OCI-LY3 (cell line): ENCODE measurements around the gene ATP6V1G1.

Source experiments
- H2AFZ ChIP-seq: fragments of 200-600, 300-600 bp; shearing (Covaris generic); 2 replicates; pipeline ENCODE4 v1.6.0; 2014; ENCODE audit warnings: antibody characterized with exemption, low read depth, low read length
- H3K27ac ChIP-seq: fragments of 200-600, 300-600 bp; sonication (generic); 2 replicates; pipeline ENCODE4 v1.5.1; 2014; ENCODE audit warnings: mild to moderate bottlenecking, low read length, moderate library complexity, mixed read lengths
- H3K27me3 ChIP-seq: fragments of 200-600, 300-600 bp; sonication (generic); 2 replicates; pipeline ENCODE4 v1.6.1; 2014; ENCODE audit warnings: low read depth, low read length, mixed read lengths
- H3K36me3 ChIP-seq: fragments of 200-600, 300-600 bp; sonication (generic); replicated peaks from 2 replicates; pipeline ENCODE3; 2014; ENCODE audit warnings: low read depth, low read length, mixed read lengths
- H3K4me1 ChIP-seq: fragments of 300-600, 200-600 bp; sonication (generic); 2 replicates; pipeline ENCODE4 v1.6.1; 2014; ENCODE audit warnings: low read length, mixed read lengths
- H3K4me2 ChIP-seq: fragments of 200-600, 300-600 bp; sonication (generic); 2 replicates; pipeline ENCODE4 v1.6.1; 2014; ENCODE audit warnings: low read length, mixed read lengths
- H3K4me3 ChIP-seq: fragments of 300-600, 200-600 bp; sonication (generic); 2 replicates; pipeline ENCODE4 v1.5.1; 2014; ENCODE audit warnings: antibody characterized with exemption, mild to moderate bottlenecking, low read length, moderate library complexity
- H3K79me2 ChIP-seq: fragments of 300-600, 200-600 bp; shearing (Covaris generic); 2 replicates; pipeline ENCODE4 v1.6.1; 2014; ENCODE audit warnings: mild to moderate bottlenecking, low read length, mixed read lengths
- H3K9ac ChIP-seq: fragments of 300-600, 200-600 bp; shearing (Covaris generic); 2 replicates; pipeline ENCODE4 v1.6.0; 2014; ENCODE audit warnings: mild to moderate bottlenecking, low read length, moderate library complexity
- H3K9me3 ChIP-seq: fragments of 200-600, 300-600 bp; shearing (Covaris generic); 2 replicates; pipeline ENCODE4 v1.6.1; 2014; ENCODE audit warnings: low read length, mixed read lengths; ENCODE audit not compliant: insufficient read depth
- H4K20me1 ChIP-seq: fragments of 200-600, 300-600 bp; sonication (generic); 2 replicates; pipeline ENCODE4 v1.6.1; 2016; ENCODE audit warnings: low read length, mixed read lengths; ENCODE audit not compliant: insufficient read depth
- CTCF ChIP-seq: fragments of 200-600, 300-600 bp; sonication (generic); IDR thresholded peaks from 2 replicates; pipeline ENCODE4 v1.5.1; 2014; ENCODE audit warnings: antibody characterized with exemption, low read length, low read depth
- EZH2phosphoT487 ChIP-seq: fragments of 200-600 bp; shearing (Covaris generic); IDR thresholded peaks from 2 replicates; pipeline ENCODE4 v1.6.1; 2018; ENCODE audit warnings: antibody characterized with exemption, mixed run types, low read depth

Gene ATP6V1G1

GRCh38 chr9:114604989-114605388 lies 17.4 kb downstream of the ATP6V1G1 start:
- TF ChIP-seq EZH2phosphoT487 (no peak), CTCF (no peak)
- Histone ChIP-seq H3K4me2 (peak overlapping the region; percentile 62), H2AFZ (no peak overlapping the region), H3K4me1 (peaks cover 63% of the 10 kb centered on the region), H3K79me2 (peaks cover 18% of the 10 kb centered on the region), H3K9me3 (no peaks in the 10 kb centered on the region), H3K27ac (peak overlapping the region; percentile 98; the same call in 1 of the 2 replicates), H3K27me3 (no peaks in the 10 kb centered on the region), H3K36me3 (peaks cover 17% of the 10 kb centered on the region), H4K20me1 (no peaks in the 10 kb centered on the region), H3K4me3 (no peak overlapping the region), H3K9ac (peak overlapping the region; percentile 3; the same call in 1 of the 2 replicates)

- peaks cover 28% of the 10 kb centered on the region for H3K79me2 ChIP-seq
- TF ChIP-seq EZH2phosphoT487 (no peak), CTCF (peak; percentile 43)
- no peaks in the 10 kb centered on the region for H3K9me3 ChIP-seq
- peak overlapping the region; percentile 65; the same call in 1 of the 2 replicates for H3K9ac ChIP-seq
- H3K36me3 ChIP-seq = peaks cover 13% of the 10 kb centered on the region
- H3K4me1 ChIP-seq = peaks cover 72% of the 10 kb centered on the region
- peak overlapping the region; percentile 98; the same call in 1 of the 2 replicates for H3K27ac ChIP-seq
- no peaks in the 10 kb centered on the region for H4K20me1 ChIP-seq
- H3K4me2 ChIP-seq = peak overlapping the region; percentile 62
- H2AFZ ChIP-seq = no peak overlapping the region; the same call in 1 of the 2 replicates
- H3K27me3 ChIP-seq = no peaks in the 10 kb centered on the region
- no peak overlapping the region for H3K4me3 ChIP-seq
Observed at GRCh38 chr9:114606068-114606467, 18.5 kb downstream of the ATP6V1G1 start.

GRCh38 chr9:114606597-114607207 lies 19.1 kb downstream of the ATP6V1G1 start:
- Histone ChIP-seq H3K36me3 (peaks cover 10% of the 10 kb centered on the region), H3K4me3 (no peak overlapping the region; the same call in 1 of the 2 replicates), H3K9me3 (no peaks in the 10 kb centered on the region), H3K79me2 (peaks cover 35% of the 10 kb centered on the region), H4K20me1 (no peaks in the 10 kb centered on the region), H3K27me3 (no peaks in the 10 kb centered on the region), H3K27ac (peak overlapping the region; percentile 98), H2AFZ (no peak overlapping the region), H3K4me1 (peaks cover 72% of the 10 kb centered on the region), H3K4me2 (peak overlapping the region; percentile 62), H3K9ac (peak overlapping the region; percentile 65)
- TF ChIP-seq EZH2phosphoT487 = no peak
- TF ChIP-seq CTCF = no peak

- Histone ChIP-seq H3K27me3 (no peaks in the 10 kb centered on the region), H3K9ac (peak overlapping the region; percentile 65; the same call in 1 of the 2 replicates), H4K20me1 (no peaks in the 10 kb centered on the region), H3K79me2 (peaks cover 47% of the 10 kb centered on the region), H3K27ac (peak overlapping the region; percentile 98), H3K4me2 (peak overlapping the region; percentile 62), H3K4me1 (peaks cover 78% of the 10 kb centered on the region), H3K4me3 (peak overlapping the region; percentile 28; the same call in 1 of the 2 replicates), H3K36me3 (peaks cover 10% of the 10 kb centered on the region), H2AFZ (no peak overlapping the region), H3K9me3 (no peaks in the 10 kb centered on the region)
- TF ChIP-seq CTCF (no peak), EZH2phosphoT487 (no peak)
Observed at GRCh38 chr9:114607671-114608524, 20.3 kb downstream of the ATP6V1G1 start.
